NOMO-1 treated with dmso at 0.1 percent for 144 hours (cell line): ENCODE results near the gene IRF2BP1.
"Not testable (repeated sequence)": the region's sequence is repeated elsewhere in the genome, so short reads cannot be mapped to it uniquely, and the experiment has no call there.

Experiments used
- DNase-seq: peaks from one replicate; lab custom pipeline; 2025; ENCODE audit not compliant: unreplicated experiment; lab: John Stamatoyannopoulos, UW

Gene IRF2BP1

GRCh38 chr19:45882652-45883585, 3.0 kb downstream of the IRF2BP1 start:
- peak; percentile 55 for DNase-seq

GRCh38 chr19:45881909-45882528, 3.9 kb downstream of the IRF2BP1 start:
- no peak for DNase-seq

- DNase-seq = no peak
These were observed 4.6 kb downstream of the IRF2BP1 start for GRCh38 chr19:45881082-45881908.

GRCh38 chr19:45879971-45880370, 6.0 kb downstream of the IRF2BP1 start:
- no peak for DNase-seq

- no peak for DNase-seq
These were observed 6.9 kb downstream of the IRF2BP1 start for GRCh38 chr19:45879055-45879454.

- DNase-seq = no peak
These were observed 7.7 kb downstream of the IRF2BP1 start for GRCh38 chr19:45878043-45878794.

- DNase-seq = no peak
These were observed 9.3 kb downstream of the IRF2BP1 start for GRCh38 chr19:45876411-45877197.

- DNase-seq = no peak
These were observed 9.9 kb downstream of the IRF2BP1 start for GRCh38 chr19:45876161-45876410.

GRCh38 chr19:45874620-45874966, 11.3 kb downstream of the IRF2BP1 start:
- no peak for DNase-seq

GRCh38 chr19:45873219-45873772, 12.6 kb downstream of the IRF2BP1 start:
- DNase-seq = no peak

- no peak for DNase-seq
These were observed 13.6 kb downstream of the IRF2BP1 start for GRCh38 chr19:45872095-45872919.

GRCh38 chr19:45870798-45871197, 15.1 kb downstream of the IRF2BP1 start:
- no peak for DNase-seq

- DNase-seq = not testable (repeated sequence)
These were observed 18.7 kb downstream of the IRF2BP1 start for GRCh38 chr19:45867241-45867640.

GRCh38 chr19:45866400-45867176, 19.4 kb downstream of the IRF2BP1 start:
- no peak for DNase-seq

GRCh38 chr19:45865269-45865948, 20.5 kb downstream of the IRF2BP1 start:
- no peak for DNase-seq

GRCh38 chr19:45864629-45865082, 21.3 kb downstream of the IRF2BP1 start:
- DNase-seq = no peak

GRCh38 chr19:45863840-45864628, 21.9 kb downstream of the IRF2BP1 start, which contains the start of gene FOXA3:
TSS of gene FOXA3 (plus strand) at chr19:45864326. CDS start at chr19:45864457, 131 bp downstream.
- DNase-seq = no peak
